Vagina (tissue), 2 donors: ENCODE measurements around the gene GPATCH2L.

Source experiments
- POLR2A ChIP-seq, 2 donors: fragments of 450-650 bp; IDR thresholded peaks; one replicate each; pipeline ENCODE4 v1.6.1; 2017; ENCODE audit warnings: antibody characterized with exemption in 2 of 2, mild to moderate bottlenecking in 2 of 2, moderate library complexity in 2 of 2
- POLR2AphosphoS5 ChIP-seq, 2 donors: sonication (generic); formaldehyde crosslinking; IDR thresholded peaks; one replicate each; pipeline ENCODE4 v1.9.0; 2017; ENCODE audit warnings: antibody characterized with exemption in 2 of 2, mild to moderate bottlenecking in 2 of 2, low read depth in 1 of 2; ENCODE audit not compliant: insufficient read depth in 1 of 2

DNA sequence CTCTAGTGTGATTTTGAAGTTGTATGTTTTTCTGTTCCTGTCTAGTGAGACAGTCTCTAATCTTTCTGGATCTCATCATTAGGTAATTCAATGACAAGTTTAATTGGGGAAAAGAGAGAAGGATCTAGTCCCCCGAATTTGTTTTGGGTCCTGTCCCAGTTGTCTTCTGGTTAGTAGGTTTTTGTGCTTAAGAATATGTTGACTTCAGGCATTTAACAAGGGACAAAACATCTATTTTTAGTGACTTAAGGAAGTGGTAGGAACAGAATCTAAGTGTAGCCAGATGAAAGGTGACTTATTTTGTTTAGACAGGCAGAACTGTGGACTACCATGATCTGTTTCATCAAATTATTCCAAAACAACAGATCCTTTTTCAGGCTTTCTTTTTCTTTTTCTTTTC is 2.2 kb downstream of the GPATCH2L start:
- no peak for TF ChIP-seq POLR2A (IDR thresholded peaks at IDR 0.05)
- TF ChIP-seq POLR2AphosphoS5 (IDR thresholded peaks at IDR 0.05; ENCODE audit: insufficient read depth in 1 of 2, low read depth in 1 of 2) = no peak
